Limb (tissue), 2 donors: Measurements from ENCODE around the gene TMEM185A.
"Not testable (repeated sequence)": the region's sequence is repeated elsewhere in the genome, so short reads cannot be mapped to it uniquely, and the experiment has no call there.

ENCODE experiments used
- DNase-seq, 2 donors: peaks; one replicate each; pipeline ENCODE4 v3.0.0-alpha.2; 2016; ENCODE audit errors: extremely low spot score in 2 of 2

Gene TMEM185A

GRCh38 chrX:149631234-149632165 is at the start of gene TMEM185A:
Gene TMEM185A (minus strand): TSS chrX:149631792. CDS start chrX:149631580, 212 bp downstream.
- peak; percentile 23 to 80 for DNase-seq

- DNase-seq, result no peak
These were observed 49.6 kb upstream of the TMEM185A start for GRCh38 chrX:149681182-149681581.

- not testable (repeated sequence) for DNase-seq
These were observed 47.6 kb upstream of the TMEM185A start for GRCh38 chrX:149679164-149679678.

- not testable (repeated sequence) for DNase-seq
These were observed 44.0 kb upstream of the TMEM185A start for GRCh38 chrX:149675554-149675953.

- DNase-seq, result not testable (repeated sequence)
These were observed 43.5 kb upstream of the TMEM185A start for GRCh38 chrX:149675088-149675487.

GRCh38 chrX:149660613-149661012 is 29.0 kb upstream of the TMEM185A start:
- not testable (repeated sequence) for DNase-seq

GRCh38 chrX:149656260-149656884 is 24.8 kb upstream of the TMEM185A start:
- not testable (repeated sequence) for DNase-seq

GRCh38 chrX:149652232-149652981 is 20.8 kb upstream of the TMEM185A start:
- DNase-seq, result no peak

- DNase-seq, result no peak
These were observed 18.6 kb upstream of the TMEM185A start for GRCh38 chrX:149650162-149650561.

- DNase-seq, result no peak
These were observed 17.3 kb upstream of the TMEM185A start for GRCh38 chrX:149648932-149649331.

GRCh38 chrX:149647505-149647904 is 15.9 kb upstream of the TMEM185A start:
- no peak for DNase-seq

- DNase-seq, result no peak
These were observed 11.9 kb upstream of the TMEM185A start for GRCh38 chrX:149643496-149643895.

GRCh38 chrX:149641835-149642234 is 10.2 kb upstream of the TMEM185A start:
- no peak for DNase-seq

- no peak for DNase-seq
These were observed 9.8 kb upstream of the TMEM185A start for GRCh38 chrX:149641432-149641831.

GRCh38 chrX:149639568-149639967 is 8.0 kb upstream of the TMEM185A start:
- DNase-seq, result no peak

- no peak for DNase-seq
These were observed 7.3 kb upstream of the TMEM185A start for GRCh38 chrX:149638860-149639259.

GRCh38 chrX:149633511-149633910 is 1.9 kb upstream of the TMEM185A start:
- DNase-seq, result no peak

- peak; percentile 27 to 31 for DNase-seq
These were observed 835 bp downstream of the TMEM185A start for GRCh38 chrX:149630681-149631233.

GRCh38 chrX:149629730-149630387 is 1.7 kb downstream of the TMEM185A start:
- no peak for DNase-seq

- DNase-seq, result no peak
These were observed 2.8 kb downstream of the TMEM185A start for GRCh38 chrX:149628768-149629167.

GRCh38 chrX:149628280-149628679 is 3.3 kb downstream of the TMEM185A start:
- DNase-seq, result no peak
